Type B pancreatic cell (in vitro differentiated cells): ENCODE measurements around the gene LTV1. TPM values are rescaled to one million over a fixed set of nuclear protein-coding genes. Genes with fewer than 3 reads are reported as not detected.

ENCODE experiments used
- DNase-seq: peaks from one replicate; pipeline ENCODE4 v3.0.0; 2021; ENCODE audit warnings: mixed read lengths; ENCODE audit not compliant: unreplicated experiment; ENCODE audit errors: extremely low spot score
- H3K27ac Mint-ChIP-seq: 2 replicates; pipeline ENCODE4 v1.8.0; 2021; ENCODE audit warnings: mild to moderate bottlenecking, mixed read lengths
- H3K27me3 Mint-ChIP-seq: 2 replicates; pipeline ENCODE4 v1.8.0; 2021; ENCODE audit warnings: mixed read lengths
- H3K36me3 Mint-ChIP-seq: 2 replicates; pipeline ENCODE4 v1.8.0; 2021; ENCODE audit warnings: mixed read lengths
- H3K4me1 Mint-ChIP-seq: one replicate; pipeline ENCODE4 v1.8.0; 2021; ENCODE audit warnings: mixed read lengths; ENCODE audit not compliant: unreplicated experiment
- H3K4me3 Mint-ChIP-seq: 2 replicates; pipeline ENCODE4 v1.8.0; 2021; ENCODE audit warnings: mild to moderate bottlenecking, mixed read lengths
- H3K9me3 Mint-ChIP-seq: 2 replicates; pipeline ENCODE4 v1.8.0; 2021; ENCODE audit warnings: mixed read lengths
- CTCF ChIP-seq: fragments of 200-600 bp; sonication (generic); conservative IDR thresholded peaks from 2 replicates; pipeline ENCODE4 v1.5.0; 2021; ENCODE audit warnings: antibody characterized with exemption, mild to moderate bottlenecking
- total RNA-seq: library from RNA; stranded (reverse); gene quantifications from 2 replicates; pipeline ENCODE4 v1.2.1, GENCODE V29; 2021; ENCODE audit warnings: low replicate concordance

The LTV1 gene
- total RNA-seq, 1 donor from 2014 or later = 24.2 TPM

GRCh38 chr6:143839196-143839595, 3.9 kb upstream of the LTV1 start:
- DNase-seq = no peak
- TF ChIP-seq CTCF = no peak
- Mint-ChIP-seq H3K36me3 (peaks cover 2% of the 10 kb centered on the region), H3K4me3 (no peak overlapping the region), H3K4me1 (peaks cover 14% of the 10 kb centered on the region), H3K27ac (no peak overlapping the region), H3K9me3 (no peaks in the 10 kb centered on the region), H3K27me3 (no peaks in the 10 kb centered on the region)

GRCh38 chr6:143840595-143841265, 2.4 kb upstream of the LTV1 start:
- Mint-ChIP-seq H3K4me3 (peak overlapping the region; percentile 49), H3K27ac (peak overlapping the region; percentile 37), H3K36me3 (peaks cover 5% of the 10 kb centered on the region), H3K4me1 (peaks cover 17% of the 10 kb centered on the region), H3K27me3 (no peaks in the 10 kb centered on the region), H3K9me3 (no peaks in the 10 kb centered on the region)
- no peak for TF ChIP-seq CTCF
- no peak for DNase-seq

GRCh38 chr6:143842461-143842901, 657 bp upstream of the LTV1 start:
- Mint-ChIP-seq H3K27me3 (no peaks in the 10 kb centered on the region), H3K36me3 (peaks cover 14% of the 10 kb centered on the region)
- TF ChIP-seq CTCF = no peak

GRCh38 chr6:143843677-143843999, 500 bp downstream of the LTV1 start:
- peak overlapping the region; percentile 97 for H3K4me3 Mint-ChIP-seq
- peak overlapping the region; percentile 94 for H3K27ac Mint-ChIP-seq
- no peaks in the 10 kb centered on the region for H3K9me3 Mint-ChIP-seq
- DNase-seq = no peak
- TF ChIP-seq CTCF = no peak
- peaks cover 21% of the 10 kb centered on the region for H3K36me3 Mint-ChIP-seq
- H3K27me3 Mint-ChIP-seq = no peaks in the 10 kb centered on the region
- peaks cover 15% of the 10 kb centered on the region for H3K4me1 Mint-ChIP-seq

More at GRCh38 chr6:143842461-143842901, 657 bp upstream of the LTV1 start:
- no peak for DNase-seq
- H3K27ac Mint-ChIP-seq = peak overlapping the region; percentile 94
- peak overlapping the region; percentile 97 for H3K4me3 Mint-ChIP-seq
- peaks cover 17% of the 10 kb centered on the region for H3K4me1 Mint-ChIP-seq
- H3K9me3 Mint-ChIP-seq = no peaks in the 10 kb centered on the region

- Mint-ChIP-seq H3K4me3 (peak overlapping the region; percentile 97), H3K4me1 (peaks cover 14% of the 10 kb centered on the region), H3K27me3 (no peaks in the 10 kb centered on the region), H3K27ac (peak overlapping the region; percentile 94), H3K36me3 (peaks cover 25% of the 10 kb centered on the region), H3K9me3 (no peaks in the 10 kb centered on the region)
- no peak for TF ChIP-seq CTCF
- no peak for DNase-seq
These were observed 868 bp downstream of the LTV1 start for GRCh38 chr6:143844006-143844405.
